ENCODE measurements around the gene PRRT1B.
"Not testable (repeated sequence)": the region's sequence is repeated elsewhere in the genome, so short reads cannot be mapped to it uniquely, and the experiment has no call there.

Gene PRRT1B

GRCh38 chr9:131545003-131545785 is at the start of gene PRRT1B:
Gene PRRT1B, plus strand, starts transcription at chr9:131545523. Its CDS starts 93 bp downstream, at chr9:131545616.
- no peak within 1 kb of the TSS for H3K27ac ChIP-seq
- DNase-seq (ENCODE audit: low read depth, low spot score) = peak; percentile 6

- no peak overlapping the region for H3K27ac ChIP-seq
- no peak for DNase-seq (ENCODE audit: low read depth, low spot score)
These were observed 49.5 kb upstream of the PRRT1B start for GRCh38 chr9:131495785-131496184.

- no peak for DNase-seq (ENCODE audit: low read depth, low spot score)
- no peak overlapping the region for H3K27ac ChIP-seq
These were observed 48.4 kb upstream of the PRRT1B start for GRCh38 chr9:131496844-131497405.

GRCh38 chr9:131499254-131499767 is 46.0 kb upstream of the PRRT1B start:
- no peak overlapping the region for H3K27ac ChIP-seq
- no peak for DNase-seq (ENCODE audit: low read depth, low spot score)

GRCh38 chr9:131500377-131500776 is 44.9 kb upstream of the PRRT1B start:
- H3K27ac ChIP-seq = peak overlapping the region; percentile 10
- DNase-seq (ENCODE audit: low read depth, low spot score) = no peak

GRCh38 chr9:131500939-131501541 is 44.3 kb upstream of the PRRT1B start:
- H3K27ac ChIP-seq = peak overlapping the region; percentile 10
- peak; percentile 69 for DNase-seq (ENCODE audit: low read depth, low spot score)

GRCh38 chr9:131502781-131503625 is 42.3 kb upstream of the PRRT1B start, which contains the start of gene POMT1:
Gene POMT1, plus strand, starts transcription at chr9:131502918. Its CDS starts 1,301 bp downstream, at chr9:131504219.
- H3K27ac ChIP-seq = no peak within 1 kb of the TSS
- no peak for DNase-seq (ENCODE audit: low read depth, low spot score)

- DNase-seq (ENCODE audit: low read depth, low spot score) = no peak
- no peak overlapping the region for H3K27ac ChIP-seq
These were observed 41.5 kb upstream of the PRRT1B start for GRCh38 chr9:131503626-131504465.

GRCh38 chr9:131505012-131505411 is 40.3 kb upstream of the PRRT1B start:
- no peak overlapping the region for H3K27ac ChIP-seq
- DNase-seq (ENCODE audit: low read depth, low spot score) = no peak

GRCh38 chr9:131511416-131511815 is 33.9 kb upstream of the PRRT1B start:
- H3K27ac ChIP-seq = no peak overlapping the region
- no peak for DNase-seq (ENCODE audit: low read depth, low spot score)

- no peak for DNase-seq (ENCODE audit: low read depth, low spot score)
- H3K27ac ChIP-seq = no peak overlapping the region
These were observed 33.4 kb upstream of the PRRT1B start for GRCh38 chr9:131511880-131512279.

GRCh38 chr9:131513177-131513576 is 32.1 kb upstream of the PRRT1B start:
- H3K27ac ChIP-seq = no peak overlapping the region
- no peak for DNase-seq (ENCODE audit: low read depth, low spot score)

- not testable (repeated sequence) for DNase-seq (ENCODE audit: low read depth, low spot score); H3K27ac ChIP-seq
These were observed 29.7 kb upstream of the PRRT1B start for GRCh38 chr9:131515559-131516031.

- no peak overlapping the region for H3K27ac ChIP-seq
- DNase-seq (ENCODE audit: low read depth, low spot score) = no peak
These were observed 29.2 kb upstream of the PRRT1B start for GRCh38 chr9:131516100-131516499.

GRCh38 chr9:131516930-131517329 is 28.4 kb upstream of the PRRT1B start:
- DNase-seq (ENCODE audit: low read depth, low spot score) = no peak
- H3K27ac ChIP-seq = no peak overlapping the region

- DNase-seq (ENCODE audit: low read depth, low spot score) = no peak
- no peak overlapping the region for H3K27ac ChIP-seq
These were observed 27.5 kb upstream of the PRRT1B start for GRCh38 chr9:131517761-131518190.

- no peak overlapping the region for H3K27ac ChIP-seq
- no peak for DNase-seq (ENCODE audit: low read depth, low spot score)
These were observed 26.8 kb upstream of the PRRT1B start for GRCh38 chr9:131518553-131518952.

- no peak overlapping the region for H3K27ac ChIP-seq
- DNase-seq (ENCODE audit: low read depth, low spot score) = no peak
These were observed 24.8 kb upstream of the PRRT1B start for GRCh38 chr9:131520503-131520902.

- no peak overlapping the region for H3K27ac ChIP-seq
- no peak for DNase-seq (ENCODE audit: low read depth, low spot score)
These were observed 24.1 kb upstream of the PRRT1B start for GRCh38 chr9:131521203-131521602.

Measured in epithelial cell of prostate (primary cell).